GM23248 (cell line): ENCODE results near the gene VPS8.

ENCODE experiments used
- EZH2 ChIP-seq: fragments of 200-600 bp; sonication (generic); IDR thresholded peaks from 2 replicates; pipeline ENCODE4 v1.6.1; 2018; ENCODE audit warnings: antibody characterized with exemption, mild to moderate bottlenecking; ENCODE audit not compliant: insufficient read depth, poor library complexity, severe bottlenecking
- EZH2phosphoT487 ChIP-seq: fragments of 200-600 bp; sonication (generic); IDR thresholded peaks from 2 replicates; pipeline ENCODE4 v1.6.1; 2018; ENCODE audit warnings: antibody characterized with exemption, moderate library complexity, mild to moderate bottlenecking, low read depth; ENCODE audit not compliant: insufficient read depth

GRCh38 chr3:184981071-184981470, 169.1 kb downstream of the VPS8 start:
- TF ChIP-seq EZH2 (no peak), EZH2phosphoT487 (no peak)
